HUES6 (cell line): ENCODE data around the gene URM1.

Experiments used
- H3K27ac ChIP-seq: 2 replicates; pipeline ENCODE4 v1.7.0; 2013; ENCODE audit warnings: low read depth, mild to moderate bottlenecking, low read length, inconsistent platforms
- H3K27me3 ChIP-seq: 2 replicates; pipeline ENCODE4 v1.6.1; 2013; ENCODE audit warnings: low read length; ENCODE audit not compliant: control insufficient read depth, insufficient read depth
- H3K36me3 ChIP-seq: 2 replicates; pipeline ENCODE4 v1.6.1; 2013; ENCODE audit warnings: low read length; ENCODE audit not compliant: control insufficient read depth, insufficient read depth
- H3K4me1 ChIP-seq: 2 replicates; pipeline ENCODE4 v1.6.1; 2013; ENCODE audit warnings: low read length; ENCODE audit not compliant: control insufficient read depth, insufficient read depth
- H3K4me3 ChIP-seq: 2 replicates; pipeline ENCODE4 v1.5.1; 2013; ENCODE audit warnings: low read depth, low read length
- H3K9ac ChIP-seq: one replicate; pipeline ENCODE4 v1.6.1; 2013; ENCODE audit warnings: mild to moderate bottlenecking, low read length
- H3K9me3 ChIP-seq: 2 replicates; pipeline ENCODE4 v1.6.1; 2013; ENCODE audit warnings: low read depth, low read length; ENCODE audit not compliant: control insufficient read depth, insufficient read depth

Gene URM1

GRCh38 chr9:128371630-128372117, 500 bp downstream of the URM1 start:
- peak overlapping the region; percentile 99 for H3K4me3 ChIP-seq
- 0 out of 2 replicates have a peak, but pooled peaks cover 6% of the 10 kb centered on the region for H3K36me3 ChIP-seq
- peaks cover 9% of the 10 kb centered on the region for H3K4me1 ChIP-seq
- H3K9ac ChIP-seq, result peak overlapping the region; percentile 93
- H3K27me3 ChIP-seq, result peaks cover 12% of the 10 kb centered on the region
- H3K9me3 ChIP-seq, result no peaks in the 10 kb centered on the region
- H3K27ac ChIP-seq, result peak overlapping the region; percentile 37; the same call in 1 of the 2 replicates

GRCh38 chr9:128372188-128372641, 1.0 kb downstream of the URM1 start:
- peaks cover 9% of the 10 kb centered on the region for H3K4me1 ChIP-seq
- peaks cover 7% of the 10 kb centered on the region for H3K27me3 ChIP-seq
- H3K9me3 ChIP-seq, result no peaks in the 10 kb centered on the region
- peak overlapping the region; percentile 99 for H3K4me3 ChIP-seq
- no peak overlapping the region for H3K27ac ChIP-seq
- H3K36me3 ChIP-seq, result 0 out of 2 replicates have a peak, but pooled peaks cover 6% of the 10 kb centered on the region
- H3K9ac ChIP-seq, result peak overlapping the region; percentile 93

GRCh38 chr9:128372784-128373183, 1.6 kb downstream of the URM1 start:
- H3K9ac ChIP-seq, result no peak overlapping the region
- no peak overlapping the region for H3K4me3 ChIP-seq
- no peak overlapping the region for H3K27ac ChIP-seq
- H3K9me3 ChIP-seq, result no peaks in the 10 kb centered on the region
- H3K4me1 ChIP-seq, result peaks cover 9% of the 10 kb centered on the region
- peaks cover 5% of the 10 kb centered on the region; the same call in 1 of the 2 replicates for H3K27me3 ChIP-seq
- H3K36me3 ChIP-seq, result 0 out of 2 replicates have a peak, but pooled peaks cover 6% of the 10 kb centered on the region

GRCh38 chr9:128374221-128374675, 3.1 kb downstream of the URM1 start:
- Histone ChIP-seq H3K4me1 (peaks cover 9% of the 10 kb centered on the region), H3K27ac (no peak overlapping the region), H3K36me3 (peaks cover 15% of the 10 kb centered on the region), H3K9me3 (no peaks in the 10 kb centered on the region), H3K27me3 (peaks cover 2% of the 10 kb centered on the region; the same call in 1 of the 2 replicates), H3K4me3 (no peak overlapping the region), H3K9ac (no peak overlapping the region)

GRCh38 chr9:128375865-128376264, 4.7 kb downstream of the URM1 start:
- Histone ChIP-seq H3K9ac (no peak overlapping the region), H3K4me1 (peaks cover 3% of the 10 kb centered on the region; the same call in 1 of the 2 replicates), H3K27me3 (no peaks in the 10 kb centered on the region), H3K36me3 (peaks cover 15% of the 10 kb centered on the region), H3K9me3 (no peaks in the 10 kb centered on the region), H3K27ac (no peak overlapping the region), H3K4me3 (no peak overlapping the region)

- H3K36me3 ChIP-seq, result peaks cover 15% of the 10 kb centered on the region
- no peak overlapping the region for H3K27ac ChIP-seq
These were observed 11.1 kb downstream of the URM1 start for GRCh38 chr9:128382261-128382660.

GRCh38 chr9:128383007-128383753, 12.0 kb downstream of the URM1 start:
- peak overlapping the region; percentile 44 for H3K4me3 ChIP-seq
- peak overlapping the region; percentile 33 for H3K9ac ChIP-seq
- no peaks in the 10 kb centered on the region for H3K9me3 ChIP-seq
- peaks cover 67% of the 10 kb centered on the region for H3K27me3 ChIP-seq
- H3K36me3 ChIP-seq, result peaks cover 21% of the 10 kb centered on the region
- H3K4me1 ChIP-seq, result peaks cover 44% of the 10 kb centered on the region
- no peak overlapping the region for H3K27ac ChIP-seq

More at GRCh38 chr9:128382261-128382660, 11.1 kb downstream of the URM1 start:
- peak overlapping the region; percentile 33 for H3K9ac ChIP-seq
- H3K4me3 ChIP-seq, result peak overlapping the region; percentile 44
- H3K27me3 ChIP-seq, result peaks cover 58% of the 10 kb centered on the region
- no peaks in the 10 kb centered on the region for H3K9me3 ChIP-seq
- peaks cover 44% of the 10 kb centered on the region for H3K4me1 ChIP-seq

GRCh38 chr9:128383791-128384190, 12.6 kb downstream of the URM1 start:
- peaks cover 44% of the 10 kb centered on the region for H3K4me1 ChIP-seq
- peak overlapping the region; percentile 37 for H3K4me3 ChIP-seq
- peak overlapping the region; percentile 31 for H3K9ac ChIP-seq
- no peaks in the 10 kb centered on the region for H3K9me3 ChIP-seq
- peaks cover 24% of the 10 kb centered on the region for H3K36me3 ChIP-seq
- H3K27me3 ChIP-seq, result peaks cover 73% of the 10 kb centered on the region
- no peak overlapping the region for H3K27ac ChIP-seq

GRCh38 chr9:128384801-128385495, 13.8 kb downstream of the URM1 start:
- Histone ChIP-seq H3K4me1 (peaks cover 52% of the 10 kb centered on the region), H3K36me3 (peaks cover 27% of the 10 kb centered on the region), H3K27me3 (peaks cover 84% of the 10 kb centered on the region), H3K27ac (no peak overlapping the region), H3K9me3 (no peaks in the 10 kb centered on the region), H3K9ac (no peak overlapping the region), H3K4me3 (no peak overlapping the region)

- Histone ChIP-seq H3K9ac (no peak overlapping the region), H3K4me1 (peaks cover 59% of the 10 kb centered on the region), H3K36me3 (peaks cover 27% of the 10 kb centered on the region), H3K4me3 (no peak overlapping the region), H3K27me3 (peaks cover 93% of the 10 kb centered on the region), H3K9me3 (no peaks in the 10 kb centered on the region), H3K27ac (no peak overlapping the region)
These were observed 14.6 kb downstream of the URM1 start for GRCh38 chr9:128385496-128386460.
